Parathyroid adenoma (tissue), 2 donors: ENCODE measurements around the gene SDK2.

ENCODE experiments used
- H2AFZ ChIP-seq: fragments of 300-600 bp; sonication (generic); one replicate; pipeline ENCODE4 v1.7.0; 2017; ENCODE audit warnings: antibody characterized with exemption, mild to moderate bottlenecking
- H3K27ac ChIP-seq: fragments of 300-600 bp; sonication (generic); one replicate; pipeline ENCODE4 v1.7.0; 2017
- H3K27me3 ChIP-seq: fragments of 300-600 bp; sonication (generic); one replicate; pipeline ENCODE4 v1.7.0; 2017; ENCODE audit warnings: low read length; ENCODE audit not compliant: control insufficient read depth, insufficient read depth
- H3K36me3 ChIP-seq: fragments of 300-600 bp; sonication (generic); one replicate; pipeline ENCODE4 v1.7.0; 2017; ENCODE audit warnings: low read length; ENCODE audit not compliant: control insufficient read depth, insufficient read depth
- H3K4me1 ChIP-seq: fragments of 300-600 bp; sonication (generic); one replicate; pipeline ENCODE4 v1.7.0; 2017; ENCODE audit warnings: control low read depth
- H3K4me2 ChIP-seq: fragments of 300-600 bp; sonication (generic); one replicate; pipeline ENCODE4 v1.7.0; 2017; ENCODE audit warnings: low read length
- H3K4me3 ChIP-seq: fragments of 300-600 bp; sonication (generic); one replicate; pipeline ENCODE4 v1.7.0; 2017; ENCODE audit warnings: low read depth, low read length
- H3K79me2 ChIP-seq: fragments of 300-600 bp; sonication (generic); one replicate; pipeline ENCODE4 v1.7.0; 2017; ENCODE audit warnings: control low read depth
- H3K9ac ChIP-seq: fragments of 300-600 bp; sonication (generic); one replicate; pipeline ENCODE4 v1.7.0; 2017; ENCODE audit warnings: mild to moderate bottlenecking
- H3K9me3 ChIP-seq: fragments of 300-600 bp; sonication (generic); one replicate; pipeline ENCODE4 v1.7.0; 2017; ENCODE audit warnings: low read length; ENCODE audit not compliant: control insufficient read depth
- CTCF ChIP-seq: fragments of 300-600 bp; sonication (generic); IDR thresholded peaks from one replicate; pipeline ENCODE4 v1.7.0; 2017; ENCODE audit warnings: antibody characterized with exemption, mild to moderate bottlenecking
- donor health status: primary hyperparathyroidism.

The SDK2 gene

GRCh38 chr17:73519714-73520368, 124.4 kb downstream of the SDK2 start:
- Histone ChIP-seq H3K27me3 (no peaks in the 10 kb centered on the region), H3K27ac (no peak overlapping the region), H3K9me3 (no peaks in the 10 kb centered on the region), H3K79me2 (no peaks in the 10 kb centered on the region), H2AFZ (no peak overlapping the region), H3K4me1 (no peaks in the 10 kb centered on the region), H3K4me3 (no peak overlapping the region), H3K36me3 (no peaks in the 10 kb centered on the region), H3K4me2 (no peak overlapping the region), H3K9ac (no peak overlapping the region)
- TF ChIP-seq CTCF: no peak

GRCh38 chr17:73519011-73519410, 125.2 kb downstream of the SDK2 start:
- Histone ChIP-seq H2AFZ (no peak overlapping the region), H3K27me3 (no peaks in the 10 kb centered on the region), H3K9me3 (no peaks in the 10 kb centered on the region), H3K4me3 (no peak overlapping the region), H3K9ac (no peak overlapping the region), H3K4me1 (no peaks in the 10 kb centered on the region), H3K79me2 (no peaks in the 10 kb centered on the region), H3K36me3 (no peaks in the 10 kb centered on the region), H3K4me2 (no peak overlapping the region), H3K27ac (no peak overlapping the region)
- no peak for TF ChIP-seq CTCF

- H3K4me3 ChIP-seq: no peak overlapping the region
- H3K27me3 ChIP-seq: no peaks in the 10 kb centered on the region
- no peaks in the 10 kb centered on the region for H3K79me2 ChIP-seq
- no peak overlapping the region for H3K9ac ChIP-seq
- H3K4me2 ChIP-seq: no peak overlapping the region
- H2AFZ ChIP-seq: no peak overlapping the region
- no peaks in the 10 kb centered on the region for H3K9me3 ChIP-seq
- TF ChIP-seq CTCF: no peak
- no peaks in the 10 kb centered on the region for H3K4me1 ChIP-seq
- no peak overlapping the region for H3K27ac ChIP-seq
- H3K36me3 ChIP-seq: no peaks in the 10 kb centered on the region
These were observed 127.8 kb downstream of the SDK2 start for GRCh38 chr17:73516431-73516830.

- Histone ChIP-seq H3K9me3 (no peaks in the 10 kb centered on the region), H2AFZ (no peak overlapping the region), H3K36me3 (no peaks in the 10 kb centered on the region), H3K4me3 (no peak overlapping the region), H3K27ac (no peak overlapping the region), H3K27me3 (no peaks in the 10 kb centered on the region), H3K9ac (no peak overlapping the region), H3K4me1 (no peaks in the 10 kb centered on the region), H3K79me2 (no peaks in the 10 kb centered on the region), H3K4me2 (no peak overlapping the region)
- TF ChIP-seq CTCF: no peak
These were observed 129.9 kb downstream of the SDK2 start for GRCh38 chr17:73514146-73514863.

- Histone ChIP-seq H3K4me2 (no peak overlapping the region), H3K27ac (no peak overlapping the region), H3K4me3 (no peak overlapping the region), H3K4me1 (no peaks in the 10 kb centered on the region), H3K9me3 (no peaks in the 10 kb centered on the region), H2AFZ (no peak overlapping the region), H3K27me3 (no peaks in the 10 kb centered on the region), H3K79me2 (no peaks in the 10 kb centered on the region), H3K9ac (no peak overlapping the region), H3K36me3 (no peaks in the 10 kb centered on the region)
- no peak for TF ChIP-seq CTCF
These were observed 130.8 kb downstream of the SDK2 start for GRCh38 chr17:73513426-73513825.
